ENCODE data around the gene GGNBP2.
A peak's percentile ranks its signal among the peaks of the same experiment; 100 is the strongest.

GGNBP2 gene

GRCh38 chr17:36550491-36551417 lies 6.0 kb downstream of the GGNBP2 start:
- no peak for DNase-seq (ENCODE audit: low read depth, low spot score)

- no peak for DNase-seq (ENCODE audit: low read depth, low spot score)
Measured at GRCh38 chr17:36553459-36553858, 8.7 kb downstream of the GGNBP2 start.

GRCh38 chr17:36566081-36566480 lies 21.4 kb downstream of the GGNBP2 start:
- no peak for DNase-seq (ENCODE audit: low read depth, low spot score)

- no peak for DNase-seq (ENCODE audit: low read depth, low spot score)
Measured at GRCh38 chr17:36575028-36575427, 30.3 kb downstream of the GGNBP2 start.

GRCh38 chr17:36576793-36577192 lies 32.1 kb downstream of the GGNBP2 start:
- DNase-seq (ENCODE audit: low read depth, low spot score): no peak

- DNase-seq (ENCODE audit: low read depth, low spot score): no peak
Measured at GRCh38 chr17:36578671-36579070, 34.0 kb downstream of the GGNBP2 start.

- DNase-seq (ENCODE audit: low read depth, low spot score): no peak
Measured at GRCh38 chr17:36583787-36584186, 39.1 kb downstream of the GGNBP2 start.

GRCh38 chr17:36586138-36586537 lies 41.4 kb downstream of the GGNBP2 start:
- no peak for DNase-seq (ENCODE audit: low read depth, low spot score)

- no peak for DNase-seq (ENCODE audit: low read depth, low spot score)
Measured at GRCh38 chr17:36590082-36590481, 45.4 kb downstream of the GGNBP2 start.

- peak; percentile 76 for DNase-seq (ENCODE audit: low read depth, low spot score)
Measured at GRCh38 chr17:36591434-36592315, 47.0 kb downstream of the GGNBP2 start, which contains the start of gene DHRS11. Gene DHRS11, plus strand, starts transcription at chr17:36591879. Its CDS starts 131 bp downstream, at chr17:36592010.

- no peak for DNase-seq (ENCODE audit: low read depth, low spot score)
Measured at GRCh38 chr17:36592316-36592715, 47.6 kb downstream of the GGNBP2 start.

- no peak for DNase-seq (ENCODE audit: low read depth, low spot score)
Measured at GRCh38 chr17:36592716-36593321, 48.1 kb downstream of the GGNBP2 start.

- DNase-seq (ENCODE audit: low read depth, low spot score): peak; percentile 67
Measured at GRCh38 chr17:36593656-36594316, 49.1 kb downstream of the GGNBP2 start.

- DNase-seq (ENCODE audit: low read depth, low spot score): no peak
Measured at GRCh38 chr17:36594626-36595401, 50.1 kb downstream of the GGNBP2 start.

- DNase-seq (ENCODE audit: low read depth, low spot score): no peak
Measured at GRCh38 chr17:36597226-36597625, 52.5 kb downstream of the GGNBP2 start.

GRCh38 chr17:36597866-36598777 lies 53.4 kb downstream of the GGNBP2 start:
- DNase-seq (ENCODE audit: low read depth, low spot score): no peak

GRCh38 chr17:36598951-36599401 lies 54.3 kb downstream of the GGNBP2 start:
- DNase-seq (ENCODE audit: low read depth, low spot score): no peak

GRCh38 chr17:36599546-36600250 lies 55.0 kb downstream of the GGNBP2 start:
- DNase-seq (ENCODE audit: low read depth, low spot score): no peak

- DNase-seq (ENCODE audit: low read depth, low spot score): no peak
Measured at GRCh38 chr17:36600465-36600864, 55.7 kb downstream of the GGNBP2 start.
